ENCODE measurements around the gene YWHAH.

- TF ChIP-seq ZFX (IDR thresholded peaks at IDR 0.05) (no peak), CTCF (conservative IDR thresholded peaks at IDR 0.05) (no peak)
Measured at GRCh38 chr22:31980628-31981027, 36.3 kb downstream of the YWHAH start.

Data from C4-2B (cell line).